ENCODE measurements around the gene CHGA. TPM values are rescaled to one million over a fixed set of nuclear protein-coding genes. Genes with fewer than 3 reads are reported as not detected.

The CHGA gene
- total RNA-seq, 2 experiments from 2014 or later = not detected

GRCh38 chr14:92903359-92903758 is 19.6 kb upstream of the CHGA start:
- no peak for TF ChIP-seq CTCF (IDR thresholded peaks at IDR 0.05)
- ChIA-PET POLR2A (no interaction called here), CTCF (no interaction called here)
- no peak overlapping the region for H3K4me3 Mint-ChIP-seq
- H3K36me3 Mint-ChIP-seq (ENCODE audit: low read depth) = no peaks in the 10 kb centered on the region
- H3K27ac Mint-ChIP-seq = no peak overlapping the region
- peaks cover 9% of the 10 kb centered on the region for H3K27me3 Mint-ChIP-seq
- ATAC-seq (peak; percentile 69), DNase-seq (peak; percentile 56)
- H3K4me1 Mint-ChIP-seq (ENCODE audit: low read depth) = peaks cover 22% of the 10 kb centered on the region
- intact Hi-C loops (cut with micrococcal nuclease) = no loop called here
- peaks cover 2% of the 10 kb centered on the region for H3K9me3 Mint-ChIP-seq

- ATAC-seq = no peak
- H3K36me3 Mint-ChIP-seq (ENCODE audit: low read depth) = no peaks in the 10 kb centered on the region
- DNase-seq = no peak
- intact Hi-C loops (cut with micrococcal nuclease) = no loop called here
- H3K27ac Mint-ChIP-seq = no peak overlapping the region
- H3K27me3 Mint-ChIP-seq = peaks cover 9% of the 10 kb centered on the region
- H3K4me1 Mint-ChIP-seq (ENCODE audit: low read depth) = peaks cover 15% of the 10 kb centered on the region
- CTCF ChIA-PET = interaction anchor here (1.2 kb wide), 1 partner anchor 8 kb away, joined by 3 read pairs; no protein-coding TSS in a partner anchor
- POLR2A ChIA-PET = no interaction called here
- no peak overlapping the region for H3K4me3 Mint-ChIP-seq
- no peaks in the 10 kb centered on the region for H3K9me3 Mint-ChIP-seq
- no peak for TF ChIP-seq CTCF (IDR thresholded peaks at IDR 0.05)
These were observed 17.3 kb upstream of the CHGA start for GRCh38 chr14:92905667-92906066.

- Mint-ChIP-seq H3K27me3 (peaks cover 9% of the 10 kb centered on the region), H3K9me3 (no peaks in the 10 kb centered on the region), H3K4me3 (no peak overlapping the region), H3K27ac (no peak overlapping the region), H3K36me3 (ENCODE audit: low read depth) (no peaks in the 10 kb centered on the region), H3K4me1 (ENCODE audit: low read depth) (peaks cover 15% of the 10 kb centered on the region)
- intact Hi-C loops (cut with micrococcal nuclease) = no loop called here
- TF ChIP-seq CTCF (IDR thresholded peaks at IDR 0.05) = no peak
- POLR2A ChIA-PET = no interaction called here
- DNase-seq (no peak), ATAC-seq (no peak)
- CTCF ChIA-PET = no interaction called here
These were observed 16.5 kb upstream of the CHGA start for GRCh38 chr14:92906420-92906819.

- CTCF ChIA-PET = no interaction called here
- ATAC-seq = no peak
- Mint-ChIP-seq H3K9me3 (no peaks in the 10 kb centered on the region), H3K27ac (no peak overlapping the region), H3K36me3 (ENCODE audit: low read depth) (no peaks in the 10 kb centered on the region), H3K27me3 (peaks cover 9% of the 10 kb centered on the region), H3K4me3 (no peak overlapping the region), H3K4me1 (ENCODE audit: low read depth) (peaks cover 15% of the 10 kb centered on the region)
- POLR2A ChIA-PET = no interaction called here
- no peak for DNase-seq
- intact Hi-C loops (cut with micrococcal nuclease) = no loop called here
- no peak for TF ChIP-seq CTCF (IDR thresholded peaks at IDR 0.05)
These were observed 16.1 kb upstream of the CHGA start for GRCh38 chr14:92906823-92907222.

GRCh38 chr14:92907316-92907911 is 15.5 kb upstream of the CHGA start:
- intact Hi-C loops (cut with micrococcal nuclease) = no loop called here
- CTCF ChIA-PET = no interaction called here
- Mint-ChIP-seq H3K27me3 (peaks cover 6% of the 10 kb centered on the region), H3K36me3 (ENCODE audit: low read depth) (no peaks in the 10 kb centered on the region), H3K9me3 (no peaks in the 10 kb centered on the region), H3K27ac (no peak overlapping the region), H3K4me1 (ENCODE audit: low read depth) (peaks cover 13% of the 10 kb centered on the region), H3K4me3 (no peak overlapping the region)
- TF ChIP-seq CTCF (IDR thresholded peaks at IDR 0.05) = no peak
- DNase-seq (no peak), ATAC-seq (no peak)
- POLR2A ChIA-PET = no interaction called here

Measured in activated CD8-positive, alpha-beta T cell treated with anti-CD3 and anti-CD28 coated beads for 36 hours (primary cell).